Mammary epithelial cell (primary cell): ENCODE results near the gene MTIF2.

Source experiments
- EZH2 ChIP-seq: IDR thresholded peaks from 2 replicates; pipeline ENCODE4 v1.6.1; 2012; ENCODE audit warnings: low read length, inconsistent platforms, borderline replicate concordance
- TF ChIP-seq, protein P1 (sequence below), 2 donors: IDR thresholded peaks in 1 of 2; conservative IDR thresholded peaks in 1 of 2; 2 replicates each; pipeline ENCODE4 v1.5.1; 2011 to 2012; ENCODE audit warnings: inconsistent platforms in 2 of 2, low read length in 2 of 2, mild to moderate bottlenecking in 2 of 2, control low read depth in 1 of 2, low read depth in 1 of 2; ENCODE audit not compliant: insufficient read depth in 1 of 2; ENCODE audit errors: extremely low read depth in 1 of 2

- TF ChIP-seq, protein P1, sequence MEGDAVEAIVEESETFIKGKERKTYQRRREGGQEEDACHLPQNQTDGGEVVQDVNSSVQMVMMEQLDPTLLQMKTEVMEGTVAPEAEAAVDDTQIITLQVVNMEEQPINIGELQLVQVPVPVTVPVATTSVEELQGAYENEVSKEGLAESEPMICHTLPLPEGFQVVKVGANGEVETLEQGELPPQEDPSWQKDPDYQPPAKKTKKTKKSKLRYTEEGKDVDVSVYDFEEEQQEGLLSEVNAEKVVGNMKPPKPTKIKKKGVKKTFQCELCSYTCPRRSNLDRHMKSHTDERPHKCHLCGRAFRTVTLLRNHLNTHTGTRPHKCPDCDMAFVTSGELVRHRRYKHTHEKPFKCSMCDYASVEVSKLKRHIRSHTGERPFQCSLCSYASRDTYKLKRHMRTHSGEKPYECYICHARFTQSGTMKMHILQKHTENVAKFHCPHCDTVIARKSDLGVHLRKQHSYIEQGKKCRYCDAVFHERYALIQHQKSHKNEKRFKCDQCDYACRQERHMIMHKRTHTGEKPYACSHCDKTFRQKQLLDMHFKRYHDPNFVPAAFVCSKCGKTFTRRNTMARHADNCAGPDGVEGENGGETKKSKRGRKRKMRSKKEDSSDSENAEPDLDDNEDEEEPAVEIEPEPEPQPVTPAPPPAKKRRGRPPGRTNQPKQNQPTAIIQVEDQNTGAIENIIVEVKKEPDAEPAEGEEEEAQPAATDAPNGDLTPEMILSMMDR (conservative IDR thresholded peaks at IDR 0.05 in 1 of 2, IDR thresholded peaks at IDR 0.05 in 1 of 2; ENCODE audit: extremely low read depth in 1 of 2, insufficient read depth in 1 of 2, low read depth in 1 of 2, low read length in 2 of 2), result no peak
- no peak for TF ChIP-seq EZH2
These were observed 64.5 kb downstream of the MTIF2 start for GRCh38 chr2:55204536-55204935.
